ENCODE data around the gene LCA5.

Gene LCA5

DNA sequence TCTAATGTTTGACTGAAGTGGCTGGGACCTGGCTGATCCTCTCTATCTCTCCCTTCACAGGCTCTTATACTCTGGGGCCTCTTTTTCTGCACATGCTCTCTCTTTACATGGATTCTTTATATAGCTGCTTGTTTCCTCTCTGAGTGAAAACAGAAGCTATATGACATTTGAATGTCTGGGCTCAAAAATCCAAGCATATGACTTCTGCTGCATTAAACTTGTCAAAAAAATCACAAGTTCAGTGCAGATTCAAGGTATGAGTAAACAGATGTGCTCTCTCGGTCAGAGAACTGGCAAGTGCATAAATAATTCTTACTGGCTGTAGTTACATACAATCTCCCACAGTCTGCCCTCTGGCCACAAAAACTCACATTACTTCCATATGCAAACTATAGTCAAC, 96.6 kb downstream of the LCA5 start:
- no peaks in the 10 kb centered on the region for H3K4me1 ChIP-seq (ENCODE audit: control insufficient read depth, insufficient read depth, low read length, poor library complexity, severe bottlenecking)
- H3K4me3 ChIP-seq (ENCODE audit: extremely low read depth, insufficient read depth, low read length, poor library complexity, severe bottlenecking), result no peak overlapping the region
- H3K9me3 ChIP-seq (ENCODE audit: control insufficient read depth, low read length), result peaks cover 5% of the 10 kb centered on the region
- no peaks in the 10 kb centered on the region for H3K36me3 ChIP-seq (ENCODE audit: control insufficient read depth, insufficient read depth, low read length)
- WGBS, 2 experiments (ENCODE audit: insufficient coverage in 2 of 2), result 40 to 80% methylated on average over 1 of the region's 1 CpG
- no peak overlapping the region for H3K27ac ChIP-seq (ENCODE audit: low read depth, low read length, severe bottlenecking)

DNA sequence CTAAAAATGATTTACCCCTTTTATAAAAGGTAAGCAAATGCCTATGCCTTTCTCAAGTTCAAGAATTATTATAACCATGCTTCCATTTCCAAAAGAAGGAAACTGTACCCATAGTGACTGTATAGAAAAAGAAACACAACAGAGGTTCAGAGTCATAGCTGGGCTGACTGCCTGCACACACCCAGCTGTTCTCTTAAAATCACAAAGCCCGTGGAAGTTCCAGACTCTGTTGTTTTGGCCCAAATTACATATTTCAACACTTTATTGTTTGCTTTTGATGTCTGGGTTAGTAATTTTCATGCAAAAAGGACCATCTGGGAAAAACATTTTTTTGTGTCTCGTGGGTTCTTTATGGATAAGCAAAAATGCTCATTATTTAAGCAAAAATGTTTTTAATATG, 99.2 kb downstream of the LCA5 start:
- WGBS, 2 experiments (ENCODE audit: insufficient coverage in 2 of 2), result 100% methylated on average over 1 of the region's 2 CpGs; no CpG with 5 or more reads in 1 of the 2 experiments
- Histone ChIP-seq H3K4me1 (ENCODE audit: control insufficient read depth, insufficient read depth, low read length, poor library complexity, severe bottlenecking) (no peaks in the 10 kb centered on the region), H3K4me3 (ENCODE audit: extremely low read depth, insufficient read depth, low read length, poor library complexity, severe bottlenecking) (no peak overlapping the region), H3K36me3 (ENCODE audit: control insufficient read depth, insufficient read depth, low read length) (no peaks in the 10 kb centered on the region), H3K9me3 (ENCODE audit: control insufficient read depth, low read length) (no peaks in the 10 kb centered on the region), H3K27ac (ENCODE audit: low read depth, low read length, severe bottlenecking) (no peak overlapping the region)

DNA sequence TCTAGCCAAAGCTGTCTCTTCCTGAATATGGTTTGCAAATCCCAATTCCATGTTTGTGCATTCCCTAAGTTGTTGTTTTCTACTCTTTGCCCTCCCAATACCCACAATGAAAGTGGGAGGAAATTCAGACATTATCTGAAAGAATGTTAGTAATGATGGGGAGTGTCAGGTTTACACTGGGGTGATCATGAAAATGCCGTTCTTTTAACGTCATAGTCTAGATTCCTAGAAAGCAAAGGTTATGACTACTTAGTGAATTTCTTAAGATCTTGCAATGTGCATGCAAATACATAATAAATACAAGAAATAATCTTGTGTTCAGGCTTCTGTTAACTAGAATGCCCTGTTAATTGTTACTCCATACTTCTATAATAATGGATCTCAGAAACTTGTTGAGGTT, 101.0 kb downstream of the LCA5 start:
- no peaks in the 10 kb centered on the region for H3K4me1 ChIP-seq (ENCODE audit: control insufficient read depth, insufficient read depth, low read length, poor library complexity, severe bottlenecking)
- no peak overlapping the region for H3K27ac ChIP-seq (ENCODE audit: low read depth, low read length, severe bottlenecking)
- no peaks in the 10 kb centered on the region for H3K9me3 ChIP-seq (ENCODE audit: control insufficient read depth, low read length)
- H3K36me3 ChIP-seq (ENCODE audit: control insufficient read depth, insufficient read depth, low read length), result no peaks in the 10 kb centered on the region
- WGBS, 2 experiments (ENCODE audit: insufficient coverage in 2 of 2), result 100% methylated on average over 1 of the region's 2 CpGs; no CpG with 5 or more reads in 1 of the 2 experiments
- H3K4me3 ChIP-seq (ENCODE audit: extremely low read depth, insufficient read depth, low read length, poor library complexity, severe bottlenecking), result no peak overlapping the region

DNA sequence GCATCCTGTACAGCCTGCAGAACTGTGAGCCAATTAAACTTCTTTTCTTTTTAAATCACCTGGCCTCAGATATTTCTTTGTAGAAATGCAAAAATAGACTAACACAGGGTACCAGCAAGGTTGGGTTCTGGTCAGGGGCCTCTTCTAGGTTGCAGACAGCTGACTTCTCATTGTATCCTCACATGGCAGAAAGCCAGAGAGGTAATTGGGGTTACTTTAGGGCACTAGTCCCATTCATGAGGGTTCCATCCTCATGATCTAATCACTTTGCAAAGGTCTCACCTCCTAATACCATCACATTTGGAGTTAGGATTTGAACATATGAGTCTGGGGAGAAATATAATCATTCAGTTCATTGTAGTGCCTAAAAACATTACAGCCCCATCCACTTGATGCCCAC, 101.5 kb downstream of the LCA5 start:
- Histone ChIP-seq H3K9me3 (ENCODE audit: control insufficient read depth, low read length) (no peaks in the 10 kb centered on the region), H3K36me3 (ENCODE audit: control insufficient read depth, insufficient read depth, low read length) (no peaks in the 10 kb centered on the region), H3K4me3 (ENCODE audit: extremely low read depth, insufficient read depth, low read length, poor library complexity, severe bottlenecking) (no peak overlapping the region), H3K27ac (ENCODE audit: low read depth, low read length, severe bottlenecking) (no peak overlapping the region), H3K4me1 (ENCODE audit: control insufficient read depth, insufficient read depth, low read length, poor library complexity, severe bottlenecking) (no peaks in the 10 kb centered on the region)
